ENCODE measurements around the gene KCNC3. TPM values are rescaled to one million over a fixed set of nuclear protein-coding genes. Genes with fewer than 3 reads are reported as not detected.
"Not testable (repeated sequence)": the region's sequence is repeated elsewhere in the genome, so short reads cannot be mapped to it uniquely, and the experiment has no call there.

KCNC3 gene
- total RNA-seq, 1 donor from 2014 or later, result 0.51 TPM

DNA sequence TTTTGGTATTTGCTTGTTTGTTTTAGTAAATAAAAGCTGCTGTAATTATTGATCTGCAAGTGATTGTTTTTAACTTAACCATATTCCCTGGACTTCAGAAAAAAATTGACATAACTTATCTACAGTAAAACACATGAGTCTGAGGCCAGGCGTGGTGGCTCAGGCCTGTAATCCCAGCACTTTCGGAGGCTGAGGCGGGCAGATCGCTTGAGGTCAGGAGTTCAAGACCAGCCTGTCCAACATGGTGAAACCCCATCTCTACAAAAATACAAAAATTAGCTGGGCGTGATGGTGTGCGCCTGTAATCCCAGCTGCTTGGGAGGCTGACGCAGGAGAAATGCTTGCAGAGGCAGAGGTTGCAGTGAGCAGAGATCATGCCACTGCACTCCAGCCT, 24.3 kb upstream of the KCNC3 start:
- DNase-seq, result not testable (repeated sequence)

GRCh38 chr19:50352242-50352641, 23.1 kb upstream of the KCNC3 start:
- DNase-seq, result no peak

DNA sequence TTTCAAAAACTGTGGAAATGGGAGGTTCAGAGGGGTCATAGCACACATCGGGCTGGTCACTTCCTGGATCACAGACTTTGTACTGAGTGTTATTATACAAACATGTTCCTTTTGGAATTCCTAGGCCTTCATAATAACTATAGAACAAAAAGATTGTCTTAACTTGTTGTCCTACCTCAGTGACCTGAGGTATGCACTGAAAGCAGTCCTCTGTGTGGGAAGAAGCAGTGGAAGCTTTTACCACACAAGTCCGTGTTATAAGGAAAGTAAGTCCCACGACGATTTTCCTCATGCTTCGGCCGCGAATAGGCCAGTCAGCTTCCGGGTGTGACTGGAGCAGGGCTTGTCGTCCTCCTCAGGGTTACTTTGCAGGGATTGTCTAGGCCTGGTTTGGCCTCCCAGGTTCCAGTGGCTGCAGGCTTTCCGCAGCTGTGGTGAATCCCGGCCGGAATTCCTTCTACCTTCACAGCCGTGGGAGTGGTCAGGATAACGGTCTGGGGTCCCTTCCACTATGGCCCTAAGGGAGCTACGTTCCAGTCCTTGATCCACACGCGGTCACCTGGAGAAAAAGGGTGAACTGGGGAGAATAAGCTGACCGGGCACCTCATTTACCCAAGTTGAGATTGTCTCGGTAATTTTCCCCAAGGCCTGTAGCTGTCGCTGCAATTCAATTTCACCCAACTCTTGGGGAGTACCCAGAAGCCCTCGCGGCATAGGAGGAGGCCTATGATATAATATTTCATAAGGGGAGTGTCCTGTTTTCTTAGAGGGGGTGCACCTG, 20.3 kb upstream of the KCNC3 start:
- peak; percentile 82 for DNase-seq

GRCh38 chr19:50347089-50347581, 18.0 kb upstream of the KCNC3 start:
- not testable (repeated sequence) for DNase-seq

GRCh38 chr19:50344661-50345318, 15.6 kb upstream of the KCNC3 start:
- no peak for DNase-seq

- no peak for DNase-seq
Measured at GRCh38 chr19:50341091-50341564, 12.0 kb upstream of the KCNC3 start.

GRCh38 chr19:50340331-50340730, 11.2 kb upstream of the KCNC3 start:
- DNase-seq, result no peak

DNA sequence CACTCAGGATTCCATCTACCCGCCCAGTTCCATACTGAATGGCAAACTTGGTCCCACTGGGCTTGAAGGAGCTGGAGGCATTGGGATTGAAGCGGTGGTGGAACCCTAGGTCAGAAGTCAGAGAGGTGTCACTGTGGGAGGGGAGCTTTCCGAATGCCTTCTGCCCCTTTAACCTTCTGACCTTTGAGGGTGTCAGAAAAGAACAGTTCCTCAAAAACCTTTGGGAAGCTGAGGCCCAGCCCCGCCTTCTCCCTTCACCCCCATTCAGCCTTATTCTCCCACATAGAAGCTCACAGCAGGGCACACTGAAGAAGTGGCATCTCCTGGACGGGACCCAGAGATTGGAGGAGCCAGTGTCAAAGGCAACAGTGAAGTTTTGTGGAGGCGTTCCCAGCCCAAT, 7.9 kb upstream of the KCNC3 start:
- DNase-seq, result not testable (repeated sequence)

GRCh38 chr19:50334741-50335421, 5.7 kb upstream of the KCNC3 start:
- DNase-seq, result no peak

DNA sequence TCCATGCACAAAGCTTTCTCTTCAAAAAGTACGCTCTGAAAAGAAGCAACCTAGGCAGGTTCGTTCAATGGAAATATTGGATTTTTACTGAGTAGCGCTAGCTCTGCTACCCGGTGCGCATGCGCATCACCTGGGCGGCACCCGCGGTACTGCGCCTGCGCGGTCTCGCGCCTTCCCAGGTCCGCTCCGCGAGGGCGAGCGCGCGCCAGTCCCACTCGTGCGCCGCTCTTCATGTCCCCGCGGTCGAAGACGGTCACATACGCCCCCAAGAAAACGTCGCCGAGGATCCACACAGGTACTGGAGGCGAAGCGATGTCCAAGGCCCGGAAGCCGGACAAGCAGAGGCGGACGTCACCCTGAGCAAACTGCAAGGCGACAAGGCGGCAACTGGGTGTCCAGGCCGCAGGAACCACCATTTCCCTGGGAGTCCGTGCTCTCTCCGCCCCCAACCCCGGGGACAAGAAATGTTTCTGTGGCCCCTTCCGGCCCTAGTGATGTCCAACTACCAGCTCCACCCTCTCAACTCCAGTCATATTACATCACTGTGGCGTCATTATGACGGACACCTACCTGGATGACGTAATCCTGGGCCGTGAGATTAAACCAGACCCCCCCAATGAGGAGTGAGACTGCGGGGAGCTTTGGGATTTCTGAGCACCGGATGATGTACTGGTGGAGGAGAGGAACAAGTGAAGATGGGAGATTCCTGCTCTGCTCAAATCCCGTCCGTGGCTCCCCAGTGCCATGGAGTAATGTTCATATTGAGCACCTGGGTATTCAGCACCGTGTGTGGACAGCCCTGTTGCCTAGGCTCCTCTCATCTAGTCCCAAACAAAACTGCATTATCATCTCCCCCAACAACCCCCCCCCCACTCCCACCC, 4.8 kb upstream of the KCNC3 start:
- DNase-seq, result peak; percentile 80

DNA sequence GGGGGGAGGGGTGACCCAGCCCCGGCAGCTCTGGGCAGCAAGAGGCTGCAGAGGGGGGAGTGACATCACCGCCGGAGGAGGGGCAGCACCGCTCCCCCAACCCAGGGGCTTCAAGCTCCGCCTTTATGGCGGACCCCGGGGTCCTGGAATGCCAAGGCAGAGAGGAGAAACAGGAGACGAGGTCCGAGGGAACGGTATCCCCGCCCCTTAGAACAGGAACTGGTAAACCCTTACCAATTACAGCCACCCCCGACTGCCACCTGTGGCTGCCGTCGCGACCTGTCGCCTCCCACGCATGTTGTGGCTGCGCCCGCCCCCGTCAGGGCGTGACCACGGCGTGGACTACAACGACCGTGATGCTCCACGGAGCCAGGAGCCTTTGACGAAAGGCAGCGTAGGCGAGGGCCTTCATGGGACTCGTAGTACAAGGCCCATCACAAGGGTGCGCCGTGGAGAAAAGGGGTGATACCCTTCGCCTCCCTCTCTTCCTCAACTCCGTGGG, 4.1 kb upstream of the KCNC3 start:
- DNase-seq, result peak; percentile 95

- DNase-seq, result no peak
Measured at GRCh38 chr19:50332244-50333038, 3.3 kb upstream of the KCNC3 start.

GRCh38 chr19:50331994-50332243, 2.7 kb upstream of the KCNC3 start:
- no peak for DNase-seq

DNA sequence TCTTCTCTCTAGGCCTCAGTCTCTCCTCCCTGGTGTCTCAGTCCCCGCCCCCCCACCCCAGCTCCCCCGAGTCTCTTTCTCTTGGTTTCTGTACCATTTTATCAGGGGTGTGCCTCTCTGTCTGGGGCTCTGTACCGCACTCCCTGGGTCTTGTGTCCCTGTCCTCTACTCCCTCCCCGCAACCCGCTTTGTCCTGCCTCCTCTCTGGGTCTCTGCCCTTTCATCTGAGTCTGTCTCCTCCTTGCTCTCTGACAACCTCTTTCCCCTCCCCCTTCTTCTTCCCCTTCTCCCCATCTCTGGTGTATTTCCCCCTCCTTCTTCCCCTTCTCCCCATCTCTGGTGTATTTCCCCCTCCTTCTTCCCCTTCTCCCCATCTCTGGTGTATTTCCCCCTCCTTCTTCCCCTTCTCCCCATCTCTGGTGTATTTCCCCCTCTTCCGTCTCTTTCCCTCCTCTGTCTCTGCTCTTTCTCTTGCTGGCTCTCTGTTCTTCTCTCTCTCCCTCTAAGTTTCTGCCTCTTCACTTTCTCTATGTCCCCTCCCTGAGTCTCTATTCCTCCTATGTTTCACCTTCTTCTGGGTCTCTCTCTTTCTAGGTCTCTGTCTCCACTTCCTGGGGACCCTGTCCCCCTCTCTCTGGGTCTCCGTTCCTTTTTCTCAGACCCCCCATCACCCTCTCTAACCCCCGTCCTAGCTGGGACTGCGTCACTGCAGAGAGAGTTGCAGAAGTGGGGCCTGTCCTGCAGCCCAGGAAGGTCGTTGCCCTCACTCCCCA, 2.2 kb upstream of the KCNC3 start:
- no peak for DNase-seq

DNA sequence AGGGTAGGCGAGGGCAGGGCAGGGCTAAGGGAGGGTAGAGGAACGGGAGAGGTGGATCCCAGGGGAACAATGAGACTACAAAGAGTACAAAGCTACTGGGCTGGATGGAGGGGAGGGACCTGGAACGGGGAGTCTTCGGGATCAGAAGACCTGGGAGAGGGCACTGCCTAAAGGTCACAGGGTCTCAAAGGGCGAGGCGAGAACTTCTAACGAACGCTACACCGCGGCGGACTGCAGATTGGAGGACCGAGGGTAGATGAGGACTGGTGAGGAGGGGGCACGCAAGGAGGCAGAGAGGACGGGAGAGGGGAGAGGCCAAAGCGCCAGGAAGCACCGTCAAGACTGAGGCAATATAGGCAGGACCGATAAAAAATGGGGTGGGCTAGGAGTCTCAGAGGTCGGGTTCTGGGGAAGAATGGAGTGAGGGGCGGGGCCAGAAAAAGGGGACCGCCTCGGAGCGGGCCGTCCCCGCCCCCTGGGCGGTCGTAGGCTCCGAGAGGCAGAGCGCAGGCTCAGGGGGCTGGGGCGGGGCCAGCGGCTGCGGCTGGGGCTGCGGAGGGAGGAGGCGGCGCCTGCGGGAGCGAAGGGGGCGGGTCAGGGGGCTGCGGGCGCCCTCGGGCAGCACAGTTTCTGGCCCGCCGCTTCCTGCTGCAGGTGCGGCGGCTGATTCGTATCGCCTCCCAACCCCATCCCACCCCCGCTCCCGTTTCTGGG, 1.3 kb upstream of the KCNC3 start:
- DNase-seq, result peak; percentile 87

- not testable (repeated sequence) for DNase-seq
Measured at GRCh38 chr19:50329926-50330294, 733 bp upstream of the KCNC3 start.

- no peak for DNase-seq
Measured at GRCh38 chr19:50328873-50329145, 368 bp downstream of the KCNC3 start.

DNA sequence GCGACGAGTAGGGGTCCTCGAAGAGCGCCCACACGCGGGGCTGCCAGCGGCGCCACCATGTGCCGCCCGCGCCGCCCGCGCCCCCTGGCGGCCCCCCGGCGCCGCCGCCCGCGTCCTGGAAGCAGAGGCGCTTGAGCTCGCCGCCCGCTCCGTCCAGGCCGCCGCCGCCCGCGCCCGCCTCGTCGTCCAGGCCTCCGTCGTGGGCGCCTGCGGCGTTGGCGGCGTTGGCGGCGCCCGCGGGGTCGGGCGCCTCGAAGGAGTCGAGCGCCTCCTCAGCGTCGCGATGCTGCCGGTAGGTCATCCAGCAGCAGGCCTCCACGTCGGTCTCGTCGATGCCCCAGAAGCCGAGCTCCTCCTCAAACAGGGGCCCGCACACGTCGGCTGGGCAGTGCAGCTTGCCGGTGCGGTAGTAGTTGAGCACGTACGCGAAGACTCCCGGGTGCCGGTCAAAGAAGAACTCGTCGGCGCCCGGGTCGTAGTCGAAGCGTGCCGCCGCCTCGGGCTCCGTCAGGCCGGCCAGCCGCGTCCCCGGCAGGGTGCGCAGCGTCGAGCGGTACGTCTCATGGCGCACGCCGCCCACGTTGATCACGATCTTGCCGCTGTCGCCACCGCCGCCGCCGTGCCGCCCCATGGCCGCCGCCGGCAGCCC, 829 bp downstream of the KCNC3 start:
- peak; percentile 44 for DNase-seq

DNA sequence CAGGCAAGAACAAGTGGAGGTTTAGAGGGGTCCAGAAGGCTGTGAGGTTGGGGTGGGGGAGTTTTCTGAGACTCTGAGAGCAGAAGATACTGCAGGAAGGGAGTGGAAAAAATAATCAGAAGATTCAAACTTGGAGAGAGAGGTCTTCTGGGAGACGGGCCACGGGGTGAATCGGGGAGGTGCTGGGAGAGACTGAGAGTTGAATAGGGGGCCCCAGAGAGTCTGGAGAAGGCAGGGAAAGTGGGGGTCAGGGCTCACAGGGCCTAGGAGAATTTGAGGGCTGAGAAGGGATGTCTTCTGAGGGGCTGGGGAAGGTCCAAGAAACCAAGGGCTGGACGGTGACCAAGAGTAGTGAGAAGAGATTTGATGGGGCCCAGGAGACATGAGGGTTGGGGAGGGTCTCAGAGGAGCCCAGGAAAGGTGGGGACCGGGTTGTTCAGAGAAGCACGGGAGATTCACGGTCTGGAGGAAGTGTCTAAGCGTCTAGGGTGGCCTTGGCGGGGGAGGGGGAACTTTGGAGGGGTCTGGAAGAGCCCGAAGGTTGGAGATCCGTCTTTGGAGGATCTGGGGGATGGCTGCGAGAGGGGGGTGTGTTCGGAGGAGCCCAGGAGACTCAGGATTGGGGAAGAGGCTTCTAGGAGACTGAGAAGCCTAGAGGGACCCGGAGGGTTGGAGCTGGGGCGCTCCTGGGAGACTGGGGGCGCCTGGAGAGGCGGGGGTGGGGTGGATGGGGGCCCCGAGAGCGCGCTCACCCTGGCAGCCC, 1.5 kb downstream of the KCNC3 start:
- no peak for DNase-seq
